A549 treated with DMSO at 1 μM for 4 hours (cell line): ENCODE results near the gene FRMPD3. TPM values are rescaled to one million over a fixed set of nuclear protein-coding genes. Genes with fewer than 3 reads are reported as not detected.

Experiments used
- total RNA-seq: library from RNA; stranded (reverse); fragments of 200-300 nt; extraction: Qiagen RNA extraction; gene quantifications from 5 replicates; pipeline ENCODE4 v1.2.3, GENCODE V29; 2022; ENCODE audit warnings: low read depth

FRMPD3 gene
- 0.09 to 0.15 TPM (median 0.13 TPM) in 5 replicates for total RNA-seq

DNA sequence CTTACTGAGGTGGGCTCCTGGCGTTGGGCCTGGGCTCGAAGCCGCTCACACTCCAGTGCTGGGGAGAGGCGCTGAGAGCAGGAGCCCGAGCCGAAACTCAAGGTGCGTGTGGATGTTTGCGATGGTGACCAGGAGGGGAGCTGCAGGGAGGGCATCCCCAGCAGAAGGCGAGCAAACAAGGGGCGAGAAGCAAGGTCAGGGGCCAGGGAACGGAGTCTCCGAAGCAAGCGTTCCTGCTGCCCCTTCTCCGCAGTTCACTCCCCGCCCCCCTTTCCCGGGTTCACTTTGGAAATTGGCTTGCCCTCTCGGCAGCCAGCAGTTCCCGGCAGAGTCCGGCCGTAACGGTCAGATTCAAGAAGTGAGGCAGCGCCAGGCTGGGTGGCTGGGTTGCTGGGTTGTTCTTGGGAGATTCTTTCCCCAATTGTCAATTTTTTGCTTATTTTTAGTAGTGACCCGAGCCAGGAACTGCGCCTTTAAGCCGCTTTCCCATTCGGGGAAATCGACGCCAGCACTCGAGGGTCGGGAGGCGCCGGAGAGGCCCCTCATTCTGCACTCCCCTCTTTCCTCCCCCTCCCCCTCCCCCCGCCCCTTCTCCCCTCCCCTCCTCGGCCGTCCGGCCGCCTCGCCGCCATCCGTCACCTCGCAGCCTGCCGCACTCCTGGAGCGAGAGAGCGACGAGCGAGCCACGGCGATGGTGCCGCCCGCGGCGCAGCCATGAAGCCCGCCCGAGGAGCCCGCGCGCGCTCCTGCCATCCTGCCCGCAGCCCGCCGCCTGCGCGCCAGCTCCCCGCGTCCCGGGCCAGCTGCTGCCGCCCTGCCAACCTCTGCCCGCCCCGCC lies at the start of gene FRMPD3:
Gene FRMPD3 (plus strand): TSS at position 655 of the 838 bp plus-strand sequence. CDS start 76,937 bp downstream, outside the sequence.

Other genes starting within 250 kb of the FRMPD3 start
- 14.0 to 18.1 TPM (median 16.5 TPM) in 5 replicates for gene NUP62CL, start 243.2 kb upstream of the FRMPD3 start, total RNA-seq
- 0.09 to 0.25 TPM in 2 of 5 replicates, not detected in the others for gene DNAAF6, start 243.0 kb upstream of the FRMPD3 start, total RNA-seq
- 100 to 115 TPM (median 105 TPM) in 5 replicates for gene PRPS1, start 178.9 kb downstream of the FRMPD3 start, total RNA-seq